GM21619 (cell line): ENCODE measurements around the gene ALDH1B1.
"Not testable (repeated sequence)": the region's sequence is repeated elsewhere in the genome, so short reads cannot be mapped to it uniquely, and the experiment has no call there.

Experiments used
- ATAC-seq: cut with Tn5 transposase; IDR thresholded peaks from one replicate; pipeline ENCODE4 v1.9.1; 2021; ENCODE audit not compliant: unreplicated experiment

The ALDH1B1 gene

GRCh38 chr9:38385896-38386295 is 6.6 kb upstream of the ALDH1B1 start:
- ATAC-seq: no peak

- ATAC-seq: no peak
Observed at GRCh38 chr9:38386319-38386895, 6.1 kb upstream of the ALDH1B1 start.

GRCh38 chr9:38387066-38387465 is 5.4 kb upstream of the ALDH1B1 start:
- no peak for ATAC-seq

- no peak for ATAC-seq
Observed at GRCh38 chr9:38387751-38388150, 4.8 kb upstream of the ALDH1B1 start.

- ATAC-seq: no peak
Observed at GRCh38 chr9:38388283-38389223, 3.9 kb upstream of the ALDH1B1 start.

GRCh38 chr9:38389313-38389712 is 3.2 kb upstream of the ALDH1B1 start:
- ATAC-seq: no peak

GRCh38 chr9:38390442-38390841 is 2.1 kb upstream of the ALDH1B1 start:
- ATAC-seq: no peak

- ATAC-seq: no peak
Observed at GRCh38 chr9:38390851-38391250, 1.7 kb upstream of the ALDH1B1 start.

- ATAC-seq: no peak
Observed at GRCh38 chr9:38391278-38392118, 1.0 kb upstream of the ALDH1B1 start.

GRCh38 chr9:38393128-38393796 is 760 bp downstream of the ALDH1B1 start:
- no peak for ATAC-seq

GRCh38 chr9:38394416-38394815 is 1.9 kb downstream of the ALDH1B1 start:
- ATAC-seq: no peak

- no peak for ATAC-seq
Observed at GRCh38 chr9:38395653-38396370, 3.3 kb downstream of the ALDH1B1 start.

GRCh38 chr9:38396371-38396671 is 3.8 kb downstream of the ALDH1B1 start:
- no peak for ATAC-seq

GRCh38 chr9:38399191-38399590 is 6.7 kb downstream of the ALDH1B1 start:
- ATAC-seq: not testable (repeated sequence)

- ATAC-seq: no peak
Observed at GRCh38 chr9:38401994-38402393, 9.5 kb downstream of the ALDH1B1 start.

- ATAC-seq: no peak
Observed at GRCh38 chr9:38404314-38404713, 11.8 kb downstream of the ALDH1B1 start.

GRCh38 chr9:38405785-38406184 is 13.3 kb downstream of the ALDH1B1 start:
- ATAC-seq: no peak

- ATAC-seq: no peak
Observed at GRCh38 chr9:38406476-38407186, 14.1 kb downstream of the ALDH1B1 start.

GRCh38 chr9:38408719-38409118 is 16.2 kb downstream of the ALDH1B1 start:
- no peak for ATAC-seq

GRCh38 chr9:38412751-38413150 is 20.2 kb downstream of the ALDH1B1 start:
- ATAC-seq: no peak
